HG03175 (cell line): ENCODE measurements around the gene LCE4A.
"Not testable (repeated sequence)": the region's sequence is repeated elsewhere in the genome, so short reads cannot be mapped to it uniquely, and the experiment has no call there.

Experiments used
- ATAC-seq: cut with Tn5 transposase; IDR thresholded peaks from one replicate; pipeline ENCODE4 v1.9.1; 2021; ENCODE audit warnings: mild to moderate bottlenecking, moderate library complexity; ENCODE audit not compliant: unreplicated experiment

Gene LCE4A

GRCh38 chr1:152707860-152708259 is at the start of gene LCE4A:
Gene LCE4A, plus strand, starts transcription at chr1:152708160. Its CDS starts 916 bp downstream, at chr1:152709076.
- no peak for ATAC-seq

GRCh38 chr1:152658649-152659048 is 49.3 kb upstream of the LCE4A start:
- no peak for ATAC-seq

DNA sequence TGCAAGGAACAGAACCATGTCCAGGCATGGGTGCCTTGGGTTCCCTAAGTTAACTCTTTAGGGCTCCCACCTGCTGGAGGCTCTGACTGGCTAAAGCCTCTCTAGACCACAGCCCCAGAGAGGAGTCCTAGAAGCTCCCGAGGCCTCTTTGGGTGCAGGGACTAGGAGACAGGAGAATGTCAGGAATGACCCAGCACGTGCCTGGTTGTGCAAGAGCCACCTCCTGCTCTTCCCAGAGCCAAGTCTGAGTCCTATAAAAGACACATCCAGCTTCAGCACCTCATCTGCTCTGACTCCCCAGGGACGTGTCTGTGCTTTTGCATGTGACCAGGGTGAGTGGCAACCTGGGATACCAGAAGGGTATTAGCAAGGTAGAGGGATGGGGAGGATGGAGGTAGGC is 44.9 kb upstream of the LCE4A start, which contains the start of gene LCE2D:
LCE2D (plus strand) TSS at position 283 of the 400 bp plus-strand sequence. CDS start 726 bp downstream, outside the sequence.
- no peak for ATAC-seq

GRCh38 chr1:152666171-152666570 is 41.8 kb upstream of the LCE4A start:
- not testable (repeated sequence) for ATAC-seq

GRCh38 chr1:152667648-152668047 is 40.3 kb upstream of the LCE4A start:
- no peak for ATAC-seq

DNA sequence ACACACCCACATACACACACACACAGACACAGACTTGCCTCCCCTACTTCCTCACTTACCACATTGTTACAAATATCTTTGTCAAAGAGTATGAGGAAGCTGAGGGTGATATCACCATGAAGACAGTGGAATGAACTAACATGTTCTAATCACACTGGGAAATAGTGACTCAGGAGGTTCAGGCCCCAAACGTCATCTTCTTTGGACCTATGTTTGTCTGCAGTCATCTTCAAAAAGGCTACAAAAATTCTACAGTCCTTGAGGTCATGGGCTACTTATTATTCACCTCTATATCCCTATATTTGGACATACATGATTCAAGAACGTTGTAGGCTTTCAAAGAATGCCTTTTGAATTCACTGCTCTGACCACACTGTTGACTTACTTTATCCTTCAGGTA is 34.9 kb upstream of the LCE4A start:
- no peak for ATAC-seq

DNA sequence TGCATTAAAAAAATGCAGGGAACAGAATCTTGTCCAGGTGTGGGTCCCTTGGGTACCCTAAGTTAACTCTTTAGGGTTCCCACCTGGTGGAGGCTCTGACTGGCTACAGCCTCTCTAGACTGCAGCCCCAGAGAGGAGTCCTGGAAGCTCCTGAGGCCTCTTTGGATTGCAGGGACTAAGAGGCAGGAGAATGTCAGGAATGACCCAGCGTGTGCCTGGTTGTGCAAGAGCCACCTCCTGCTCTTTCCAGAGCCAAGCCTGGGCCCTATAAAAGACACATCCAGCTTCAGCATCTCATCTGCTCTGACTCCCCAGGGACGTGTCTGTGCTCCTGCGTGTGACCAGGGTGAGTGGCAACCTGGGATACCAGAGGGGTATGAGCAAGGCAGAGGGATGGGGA is 33.0 kb upstream of the LCE4A start, which contains the start of gene LCE2C:
LCE2C (plus strand) TSS at position 297 of the 400 bp plus-strand sequence. CDS start 737 bp downstream, outside the sequence.
- ATAC-seq = not testable (repeated sequence)

DNA sequence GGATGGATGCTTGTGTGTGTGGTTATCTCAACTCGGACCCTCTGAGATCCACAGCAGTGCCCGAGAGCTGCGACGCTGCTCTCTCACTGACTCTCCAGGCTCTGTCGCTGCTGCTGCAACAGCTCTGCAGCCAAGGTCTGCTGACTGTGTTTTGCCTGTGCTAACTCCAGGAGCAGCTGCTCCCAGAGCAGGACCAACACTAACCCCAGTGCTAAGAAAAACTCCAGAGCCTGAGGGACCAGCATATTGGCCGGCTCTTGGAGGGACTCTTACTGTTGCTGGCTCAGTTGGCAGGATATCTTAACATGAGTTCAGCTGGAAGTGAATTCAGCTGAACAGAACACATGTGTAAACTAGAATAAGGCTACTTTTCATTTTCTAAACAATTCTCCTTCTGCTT is 28.5 kb upstream of the LCE4A start:
- no peak for ATAC-seq

GRCh38 chr1:152681616-152682015 is 26.3 kb upstream of the LCE4A start:
- no peak for ATAC-seq

GRCh38 chr1:152683846-152684245 is 24.1 kb upstream of the LCE4A start:
- no peak for ATAC-seq

- ATAC-seq = not testable (repeated sequence)
Measured at GRCh38 chr1:152685823-152686222, 22.1 kb upstream of the LCE4A start, which contains the start of gene LCE2B. Gene LCE2B, plus strand, starts transcription at chr1:152686123. Its CDS starts 721 bp downstream, at chr1:152686844.

GRCh38 chr1:152697701-152698600 is 10.0 kb upstream of the LCE4A start, which contains the start of gene LCE2A:
Gene LCE2A, plus strand, starts transcription at chr1:152698345. Its CDS starts 557 bp downstream, at chr1:152698902.
- ATAC-seq = no peak

- ATAC-seq = no peak
Measured at GRCh38 chr1:152699746-152700145, 8.2 kb upstream of the LCE4A start.

GRCh38 chr1:152718238-152718637 is 10.3 kb downstream of the LCE4A start:
- no peak for ATAC-seq

- ATAC-seq = no peak
Measured at GRCh38 chr1:152725261-152725660, 17.3 kb downstream of the LCE4A start.

DNA sequence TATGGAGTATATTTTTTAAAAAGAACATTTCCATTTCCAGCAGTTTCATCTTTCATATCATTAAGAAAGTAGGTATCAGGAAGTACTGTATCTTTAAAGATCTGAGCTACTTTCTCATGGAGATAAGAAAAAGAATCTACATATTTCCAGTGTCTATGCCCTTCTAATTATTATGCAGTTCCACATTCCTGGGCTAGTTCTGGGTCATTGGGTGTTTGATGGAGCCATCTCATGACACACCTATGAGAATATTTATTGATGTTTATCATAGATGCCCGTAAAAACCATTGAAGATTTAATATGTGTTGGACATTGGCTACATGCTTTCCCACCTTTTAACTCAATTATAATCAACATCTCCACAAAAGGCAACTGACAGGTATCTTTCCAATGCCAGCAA is 21.0 kb downstream of the LCE4A start:
- ATAC-seq = no peak

DNA sequence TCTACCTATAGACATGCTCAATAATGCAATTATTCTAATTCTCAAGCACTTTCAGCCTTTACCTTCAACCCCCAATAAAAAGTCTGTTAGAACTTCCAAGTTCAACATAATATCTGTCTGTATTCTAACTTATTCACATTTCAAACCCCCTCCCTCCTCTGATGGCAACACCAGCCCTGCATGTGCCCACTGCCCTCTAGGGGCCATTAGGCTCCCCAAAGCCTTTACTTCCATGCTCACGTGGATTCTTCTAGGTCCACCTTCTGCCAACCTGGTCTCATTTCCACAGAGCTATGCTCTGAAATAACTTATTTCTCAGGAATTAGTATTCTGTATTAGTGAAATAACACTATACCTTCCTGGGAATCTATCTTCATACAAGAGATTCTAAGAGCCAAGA is 27.7 kb downstream of the LCE4A start:
- ATAC-seq = no peak

- no peak for ATAC-seq
Measured at GRCh38 chr1:152737997-152738396, 30.0 kb downstream of the LCE4A start.

DNA sequence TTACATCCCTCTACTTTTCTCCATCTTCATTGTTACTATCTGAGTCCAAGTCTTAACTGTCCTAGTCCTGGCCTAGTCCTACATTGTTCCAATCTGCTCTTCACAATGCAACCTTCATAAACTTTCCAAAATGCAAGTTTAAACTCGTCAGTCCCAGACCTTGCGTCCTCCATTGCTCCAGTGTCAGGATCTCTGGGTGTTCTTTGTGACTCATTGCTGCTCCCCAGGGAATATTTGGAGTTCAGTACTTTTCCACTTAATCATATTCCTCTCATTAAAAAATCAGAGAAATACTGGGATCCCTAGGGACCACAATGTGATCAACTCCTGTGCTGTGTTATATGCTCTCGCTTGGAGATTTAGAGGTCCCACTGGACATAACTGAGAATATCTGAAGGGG is 31.9 kb downstream of the LCE4A start:
- no peak for ATAC-seq

DNA sequence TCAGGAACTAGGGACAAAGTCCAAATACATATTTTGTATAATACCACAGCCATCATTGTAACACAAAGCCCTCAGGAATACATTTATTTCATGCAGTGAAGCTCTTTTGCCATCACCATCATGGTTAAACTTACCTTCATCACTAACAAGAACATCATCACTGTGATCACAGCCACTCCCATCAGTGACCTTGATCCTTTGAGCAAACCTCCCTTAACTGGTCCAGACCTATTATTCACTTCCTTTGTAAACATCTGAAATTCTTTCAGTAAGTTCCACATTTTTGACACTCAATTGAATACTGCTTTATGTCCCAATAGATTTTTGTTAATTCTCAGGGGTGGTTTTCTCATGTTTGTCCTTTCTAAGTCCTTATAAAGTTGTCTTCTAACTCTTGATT is 33.7 kb downstream of the LCE4A start:
- no peak for ATAC-seq

GRCh38 chr1:152743371-152744145 is 35.6 kb downstream of the LCE4A start:
- no peak for ATAC-seq
